K562 (cell line): ENCODE data around the gene IRS1. TPM values are rescaled to one million over a fixed set of nuclear protein-coding genes. Genes with fewer than 3 reads are reported as not detected.

Experiments used
- ATAC-seq: fragments of 200-7000 bp; cut with Tn5 transposase; 3 replicates; pipeline ENCODE4 v1.9.1; 2020; ENCODE audit warnings: moderate library complexity
- BruUV-seq: library from RNA; stranded (reverse); fragments of 400-500 nt; replicated peaks from 2 replicates; lab custom pipeline; 2021; lab: Mats Ljungman, UMichigan
- CTCF ChIA-PET: fragments of 300-600 bp; formaldehyde crosslinking; extraction: SDS; loops from one replicate; lab custom pipeline; 2021; ENCODE audit warnings: low intra/inter-chr PET ratio; lab: Yijun Ruan, JAX
- POLR2A ChIA-PET: fragments of 300-600, 350-650 bp; sonication (Branson Sonifier 250); formaldehyde crosslinking; extraction: SDS; loops from one replicate; lab custom pipeline; 2021; ENCODE audit warnings: antibody characterized with exemption, inconsistent platforms; lab: Yijun Ruan, JAX
- DNase-seq, 4 experiments: peaks; one replicate each; pipeline versions ENCODE4 v3.0.0 to v3.0.0-alpha.2; 2011 to 2018; ENCODE audit warnings: low spot score in 3 of 4, mixed read lengths in 3 of 4; ENCODE audit errors: extremely low read depth in 1 of 4
- FAIRE-seq: peaks from 2 replicates; lab custom pipeline; 2011; peaks lifted over from hg19 to GRCh38; lab: Jason Lieb, UNC
- H2AFZ ChIP-seq: 2 replicates; pipeline ENCODE4 v1.6.0; 2011; ENCODE audit warnings: low read depth, low read length, control low read depth, inconsistent platforms
- H3K27ac ChIP-seq: fragments of 200-600 bp; 3 replicates; pipeline ENCODE4 v1.8.0; 2011; ENCODE audit warnings: low read depth, mild to moderate bottlenecking, control low read depth, inconsistent platforms, low read length, moderate library complexity, mixed read lengths; ENCODE audit errors: extremely low read depth
- H3K27me3 ChIP-seq, 2 experiments: fragments of 300-600 bp in 1 of 2; 2 replicates in 1 of 2; 3 replicates in 1 of 2; pipeline versions ENCODE4 v1.6.0 to v1.8.0; 2011; ENCODE audit warnings: inconsistent platforms in 2 of 2, low read length in 2 of 2, mild to moderate bottlenecking in 1 of 2, mixed read lengths in 1 of 2, moderate library complexity in 1 of 2; ENCODE audit not compliant: control insufficient read depth in 2 of 2, insufficient read depth in 2 of 2
- H3K36me3 ChIP-seq: fragments of 300-600 bp; 3 replicates; pipeline ENCODE4 v1.8.0; 2011; ENCODE audit warnings: mild to moderate bottlenecking, low read length, inconsistent platforms; ENCODE audit not compliant: control insufficient read depth, insufficient read depth
- H3K4me1 ChIP-seq, 2 experiments: fragments of 200-600 bp in 1 of 2; replicated peaks in 1 of 2; 2 replicates in 1 of 2; 3 replicates in 1 of 2; pipeline versions ENCODE4 v1.5.1 to v1.8.0; 2011; ENCODE audit warnings: inconsistent platforms in 2 of 2, low read length in 2 of 2, mild to moderate bottlenecking in 1 of 2, mixed read lengths in 1 of 2, moderate library complexity in 1 of 2; ENCODE audit not compliant: control insufficient read depth in 2 of 2, insufficient read depth in 2 of 2
- H3K4me2 ChIP-seq: 2 replicates; pipeline ENCODE4 v1.6.1; 2011; ENCODE audit warnings: low read length, control low read depth, inconsistent platforms, mixed read lengths; ENCODE audit not compliant: insufficient read depth
- H3K4me3 ChIP-seq: fragments of 200-600 bp; sonication (generic), shearing (Covaris generic); 2 replicates; pipeline ENCODE4 v1.5.1; 2016; ENCODE audit warnings: control low read depth, inconsistent platforms
- H3K79me2 ChIP-seq: fragments of 200-600 bp; 3 replicates; pipeline ENCODE4 v1.8.0; 2011; ENCODE audit warnings: low read length, inconsistent platforms; ENCODE audit not compliant: control insufficient read depth, insufficient read depth
- H3K9ac ChIP-seq, 2 experiments: 2 replicates each; pipeline versions ENCODE4 v1.6.0 to v1.6.1; 2011; ENCODE audit warnings: low read depth in 2 of 2, low read length in 2 of 2, control low read depth in 1 of 2, inconsistent platforms in 1 of 2, mild to moderate bottlenecking in 1 of 2, mixed read lengths in 1 of 2; ENCODE audit not compliant: insufficient read depth in 1 of 2
- H3K9me1 ChIP-seq: one replicate; pipeline ENCODE4 v1.6.0; 2011; ENCODE audit warnings: inconsistent platforms, mild to moderate bottlenecking, low read length, moderate library complexity; ENCODE audit not compliant: control insufficient read depth, insufficient read depth
- H3K9me3 ChIP-seq: replicated peaks from 2 replicates; pipeline ENCODE4 v1.5.1; 2011; ENCODE audit warnings: low read depth, low read length, inconsistent platforms; ENCODE audit not compliant: control insufficient read depth, insufficient read depth
- H4K20me1 ChIP-seq: replicated peaks from 2 replicates; pipeline ENCODE4 v1.6.1; 2011; ENCODE audit warnings: low read length, inconsistent platforms, mixed read lengths; ENCODE audit not compliant: control insufficient read depth, insufficient read depth
- C11orf30 ChIP-seq: fragments of 450-650 bp; IDR thresholded peaks from 2 replicates; pipeline ENCODE4 v1.6.1; 2016; ENCODE audit warnings: low read depth, mild to moderate bottlenecking
- COPS2 ChIP-seq: fragments of 450-650 bp; conservative IDR thresholded peaks from 2 replicates; pipeline ENCODE4 v1.6.1; 2016; ENCODE audit warnings: mild to moderate bottlenecking, moderate library complexity
- MGA ChIP-seq: fragments of 450-650 bp; IDR thresholded peaks from 2 replicates; pipeline ENCODE4 v1.6.1; 2016; ENCODE audit warnings: mild to moderate bottlenecking, moderate library complexity
- SRSF1 ChIP-seq: fragments of 200-400 bp; formaldehyde crosslinking; IDR thresholded peaks from 2 replicates; pipeline ENCODE4 v1.6.1; 2017; ENCODE audit warnings: mild to moderate bottlenecking, low read depth, low read length, moderate library complexity
- TAF15 ChIP-seq: fragments of 200-400 bp; formaldehyde crosslinking; IDR thresholded peaks from 2 replicates; pipeline ENCODE4 v1.6.1; 2017; ENCODE audit warnings: mild to moderate bottlenecking, low read depth, low read length, moderate library complexity
- TGIF2 ChIP-seq: sonication (generic); formaldehyde crosslinking; IDR thresholded peaks from 2 replicates; pipeline ENCODE4 v1.8.1; 2022; ENCODE audit warnings: mild to moderate bottlenecking, missing genetic modification reagents, moderate library complexity
- WGBS: fragments of 100-300 bp; shearing (Covaris generic); methylation state at CpG from one replicate; pipeline ENCODE4 v1.1.6; 2016; ENCODE audit warnings: low coverage, mixed read lengths; ENCODE audit not compliant: insufficient coverage; ENCODE audit errors: missing lambda C conversion rate; 5-methylcytosine and 5-hydroxymethylcytosine counted together
- in situ Hi-C: fragments of 300-500 bp; cut with MboI; formaldehyde crosslinking; loops from 4 replicates; pipeline ENCODE4 v1.15.0; 2018; ENCODE audit warnings: inconsistent platforms, mixed read lengths
- intact Hi-C: fragments of 100-400 bp; cut with micrococcal nuclease; formaldehyde crosslinking; loops from 2 replicates; pipeline ENCODE4 v1.14.2; 2022
- polyA plus RNA-seq, 8 experiments: library from polyadenylated mRNA; depleted of rRNA in 4 of 8; stranded (reverse) in 5 of 8; unstranded in 3 of 8; fragments of >200 nt; fragmentation: Nextera tagmentation in 2 of 8; fragmentation: Illumina TruSeq in 1 of 8; extraction: Ambion mirVana in 2 of 8; extraction: Trizol in 1 of 8; gene quantifications; 2 replicates each; pipeline versions ENCODE4 v1.2.1 to v1.2.3, GENCODE V29; 2011 to 2014; ENCODE audit warnings: inconsistent platforms in 1 of 8, missing spikeins in 1 of 8
- total RNA-seq, 7 experiments: library from RNA; depleted of rRNA in 6 of 7; stranded (reverse); fragments of >200 nt in 6 of 7; fragmentation: Illumina TruSeq in 2 of 7; extraction: Trizol in 2 of 7; gene quantifications; 2 replicates each; pipeline versions ENCODE4 v1.2.1 to v1.2.3, GENCODE V29; 2011 to 2021; ENCODE audit warnings: low replicate concordance in 1 of 7
- TF ChIP-seq, protein P1 (sequence below), 3 experiments: IDR thresholded peaks in 2 of 3; conservative IDR thresholded peaks in 1 of 3; 2 replicates each; pipeline ENCODE4 v1.5.1; 2011 to 2012; ENCODE audit warnings: low read length in 3 of 3, mild to moderate bottlenecking in 3 of 3, control low read depth in 2 of 3, improper control_type of control experiment in 1 of 3, inconsistent platforms in 1 of 3, low read depth in 1 of 3, mixed read lengths in 1 of 3, moderate library complexity in 1 of 3; ENCODE audit not compliant: insufficient read depth in 2 of 3

Gene IRS1
- total and polyA plus RNA-seq, 9 of the 15 experiments (the other 6 are each of a cell fraction or from before 2014, with no cell fraction given) = under 0.01 to 0.31 (median 0.08) TPM; not detected in 1

DNA sequence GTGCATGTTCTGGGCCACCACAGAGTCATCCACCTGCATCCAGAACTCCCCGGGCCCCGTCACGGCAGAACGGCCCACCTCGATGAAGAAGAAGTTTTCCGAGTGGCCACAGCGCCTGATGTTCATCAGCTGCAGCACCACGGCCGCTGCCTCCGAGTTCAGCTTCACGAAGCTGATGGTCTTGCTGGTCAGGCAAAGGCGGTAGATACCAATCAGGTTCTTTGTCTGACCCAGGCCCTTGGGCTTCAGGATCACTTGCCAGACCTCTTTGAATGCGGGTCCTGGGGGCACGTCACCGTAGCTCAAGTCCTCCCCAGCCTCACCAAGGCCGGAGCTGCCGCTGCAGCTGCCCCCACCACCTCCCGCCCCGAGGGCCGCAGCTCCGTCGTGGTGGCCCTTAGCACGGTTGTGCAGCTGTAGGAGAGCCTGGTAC lies 1.6 kb downstream of the IRS1 start (continued):
- TF ChIP-seq C11orf30 = no peak
- TF ChIP-seq, protein P1, sequence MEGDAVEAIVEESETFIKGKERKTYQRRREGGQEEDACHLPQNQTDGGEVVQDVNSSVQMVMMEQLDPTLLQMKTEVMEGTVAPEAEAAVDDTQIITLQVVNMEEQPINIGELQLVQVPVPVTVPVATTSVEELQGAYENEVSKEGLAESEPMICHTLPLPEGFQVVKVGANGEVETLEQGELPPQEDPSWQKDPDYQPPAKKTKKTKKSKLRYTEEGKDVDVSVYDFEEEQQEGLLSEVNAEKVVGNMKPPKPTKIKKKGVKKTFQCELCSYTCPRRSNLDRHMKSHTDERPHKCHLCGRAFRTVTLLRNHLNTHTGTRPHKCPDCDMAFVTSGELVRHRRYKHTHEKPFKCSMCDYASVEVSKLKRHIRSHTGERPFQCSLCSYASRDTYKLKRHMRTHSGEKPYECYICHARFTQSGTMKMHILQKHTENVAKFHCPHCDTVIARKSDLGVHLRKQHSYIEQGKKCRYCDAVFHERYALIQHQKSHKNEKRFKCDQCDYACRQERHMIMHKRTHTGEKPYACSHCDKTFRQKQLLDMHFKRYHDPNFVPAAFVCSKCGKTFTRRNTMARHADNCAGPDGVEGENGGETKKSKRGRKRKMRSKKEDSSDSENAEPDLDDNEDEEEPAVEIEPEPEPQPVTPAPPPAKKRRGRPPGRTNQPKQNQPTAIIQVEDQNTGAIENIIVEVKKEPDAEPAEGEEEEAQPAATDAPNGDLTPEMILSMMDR (IDR thresholded peaks at IDR 0.05 in 2 of 3, conservative IDR thresholded peaks at IDR 0.05 in 1 of 3; ENCODE audit: insufficient read depth in 2 of 3, low read depth in 1 of 3, low read length in 3 of 3) = no peak
- TF ChIP-seq COPS2 = no peak
- TF ChIP-seq SRSF1 = no peak
- no peak for TF ChIP-seq TGIF2
- TF ChIP-seq TAF15 = no peak

DNA sequence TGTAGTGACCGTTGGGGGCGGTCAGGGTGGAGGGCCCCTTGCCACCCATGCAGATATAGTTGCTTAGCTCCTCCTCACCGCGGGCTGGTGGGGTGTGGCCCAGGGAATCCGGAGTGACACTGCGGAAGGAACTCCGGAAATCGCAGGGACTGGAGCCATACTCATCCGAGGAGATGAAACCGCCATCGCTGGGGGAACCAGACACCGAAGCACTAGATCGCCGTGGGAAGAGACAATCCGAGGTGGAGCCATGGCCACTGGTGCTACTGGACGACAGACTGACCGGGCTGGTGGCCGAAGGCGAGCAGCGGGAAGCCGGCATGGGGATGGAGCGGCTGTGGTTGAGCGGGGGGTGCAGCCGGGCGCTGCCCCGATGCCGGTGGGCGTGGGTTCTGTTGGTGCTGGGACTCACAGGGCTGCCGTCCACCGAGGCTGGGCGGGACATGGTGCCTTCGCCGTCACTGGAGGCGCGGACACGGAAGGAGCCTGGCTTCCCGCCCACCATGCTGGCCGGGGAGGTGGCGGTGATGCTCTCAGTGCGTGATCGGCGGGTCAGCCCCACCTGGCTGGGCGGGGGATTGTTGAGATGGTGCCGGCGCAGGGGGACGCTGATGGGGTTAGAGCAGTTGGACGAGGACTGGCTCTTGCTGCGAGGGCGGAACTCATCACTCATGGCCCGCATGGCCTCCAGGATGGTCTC lies 2.2 kb downstream of the IRS1 start:
- no peaks in the 10 kb centered on the region for H4K20me1 ChIP-seq
- H3K9me3 ChIP-seq = no peaks in the 10 kb centered on the region
- no peaks in the 10 kb centered on the region for H3K9me1 ChIP-seq
- no peak overlapping the region for H2AFZ ChIP-seq
- H3K27me3 ChIP-seq = peaks cover 0 to 5% of the 10 kb centered on the region in 2 experiments; a peak in 1 of 5 replicates
- ChIA-PET CTCF (no interaction called here), POLR2A (no interaction called here)
- FAIRE-seq = no peak
- intact Hi-C loops = no loop called here
- no TSS peak for BruUV-seq
- H3K27ac ChIP-seq = no peak overlapping the region
- H3K4me3 ChIP-seq = no peak overlapping the region
- H3K4me2 ChIP-seq = no peak overlapping the region
- in situ Hi-C loops = no loop called here
- no peaks in the 10 kb centered on the region for H3K79me2 ChIP-seq
- 79% methylated on average over 15 of the region's 50 CpGs for WGBS
- H3K4me1 ChIP-seq = peaks cover 0 to 28% of the 10 kb centered on the region in 2 experiments; a peak in 2 of 5 replicates
- H3K36me3 ChIP-seq = no peaks in the 10 kb centered on the region
- ATAC-seq = no peak
- H3K9ac ChIP-seq = no peak overlapping the region
- DNase-seq = no peak
- no peak for TF ChIP-seq MGA
